Measurements from ENCODE around the gene UFD1.

DNA sequence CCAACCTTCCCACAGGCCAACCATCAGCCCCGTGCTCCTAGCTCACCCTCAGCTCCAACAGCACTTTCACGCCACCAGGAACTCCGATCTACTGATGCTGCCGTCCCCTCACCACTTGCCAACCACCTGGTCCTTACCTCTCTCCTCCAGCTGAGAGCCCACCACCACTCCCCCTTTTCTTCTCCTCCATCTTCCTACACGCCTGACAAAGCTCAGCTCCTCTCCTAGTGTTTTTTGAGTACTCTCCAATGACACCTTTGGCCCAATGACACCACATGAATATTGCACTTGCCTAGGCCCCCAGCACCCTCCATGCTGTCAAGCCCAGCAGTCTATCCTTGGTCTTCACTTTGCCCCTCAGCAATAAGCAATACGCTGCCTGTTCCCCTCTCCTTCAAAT lies 78.1 kb downstream of the UFD1 start:
- TF ChIP-seq, protein P1, sequence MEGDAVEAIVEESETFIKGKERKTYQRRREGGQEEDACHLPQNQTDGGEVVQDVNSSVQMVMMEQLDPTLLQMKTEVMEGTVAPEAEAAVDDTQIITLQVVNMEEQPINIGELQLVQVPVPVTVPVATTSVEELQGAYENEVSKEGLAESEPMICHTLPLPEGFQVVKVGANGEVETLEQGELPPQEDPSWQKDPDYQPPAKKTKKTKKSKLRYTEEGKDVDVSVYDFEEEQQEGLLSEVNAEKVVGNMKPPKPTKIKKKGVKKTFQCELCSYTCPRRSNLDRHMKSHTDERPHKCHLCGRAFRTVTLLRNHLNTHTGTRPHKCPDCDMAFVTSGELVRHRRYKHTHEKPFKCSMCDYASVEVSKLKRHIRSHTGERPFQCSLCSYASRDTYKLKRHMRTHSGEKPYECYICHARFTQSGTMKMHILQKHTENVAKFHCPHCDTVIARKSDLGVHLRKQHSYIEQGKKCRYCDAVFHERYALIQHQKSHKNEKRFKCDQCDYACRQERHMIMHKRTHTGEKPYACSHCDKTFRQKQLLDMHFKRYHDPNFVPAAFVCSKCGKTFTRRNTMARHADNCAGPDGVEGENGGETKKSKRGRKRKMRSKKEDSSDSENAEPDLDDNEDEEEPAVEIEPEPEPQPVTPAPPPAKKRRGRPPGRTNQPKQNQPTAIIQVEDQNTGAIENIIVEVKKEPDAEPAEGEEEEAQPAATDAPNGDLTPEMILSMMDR (IDR thresholded peaks at IDR 0.05), result no peak
- no peak for TF ChIP-seq POLR2A (IDR thresholded peaks at IDR 0.05)

All from Peyer's patch (tissue), 4 donors.